ENCODE results near the gene PTPN14. TPM values are rescaled to one million over a fixed set of nuclear protein-coding genes. Genes with fewer than 3 reads are reported as not detected.

The PTPN14 gene
- total and polyA plus RNA-seq, 2 of the 4 experiments (the other 2 are of a cell fraction) = 21.5 to 31.7 TPM

GRCh38 chr1:214542275-214543199, 8.9 kb downstream of the PTPN14 start:
- ATAC-seq (ENCODE audit: low read depth) = no peak
- peaks cover 20% of the 10 kb centered on the region for H3K4me1 ChIP-seq (ENCODE audit: control insufficient read depth, insufficient read depth, low read length)
- H2AK9ac ChIP-seq (replicated peaks; ENCODE audit: low read depth, low read length, poor library complexity) = no peak overlapping the region
- no peak overlapping the region for H3K23ac ChIP-seq (ENCODE audit: low read depth, low read length)
- H3K4me2 ChIP-seq (ENCODE audit: low read depth, low read length) = no peak overlapping the region
- no peaks in the 10 kb centered on the region for H3K27me3 ChIP-seq (ENCODE audit: control insufficient read depth, insufficient read depth, low read length)
- H4K91ac ChIP-seq (ENCODE audit: insufficient read depth, low read depth, low read length) = no peak overlapping the region
- peaks cover 11 to 78% of the 10 kb centered on the region in 2 experiments for H3K79me1 ChIP-seq (ENCODE audit: low read depth in 1 of 2, low read length in 2 of 2)
- H3K56ac ChIP-seq (ENCODE audit: extremely low read depth, insufficient read depth, low read length) = no peak overlapping the region
- H2BK20ac ChIP-seq (ENCODE audit: low read depth, low read length) = no peak overlapping the region
- intact Hi-C loops (cut with micrococcal nuclease) (no loop called here), in situ Hi-C loops (cut with MboI; ENCODE audit: low sequenced_read_pairs) (no loop called here), dilution Hi-C loops (cut with HindIII; ENCODE audit: low sequenced_read_pairs, unreplicated experiment) (no loop called here)
- H3K9ac ChIP-seq (ENCODE audit: low read depth, low read length) = no peak overlapping the region
- peaks cover 90% of the 10 kb centered on the region for H4K20me1 ChIP-seq (ENCODE audit: insufficient read depth, low read length)
- peaks cover 5% of the 10 kb centered on the region for H3K36me3 ChIP-seq (ENCODE audit: control insufficient read depth, insufficient read depth, low read length)
- H3K9me3 ChIP-seq (ENCODE audit: control insufficient read depth, insufficient read depth, low read length) = no peaks in the 10 kb centered on the region
- no peak overlapping the region for H2BK120ac ChIP-seq (ENCODE audit: low read depth, low read length)
- no peak overlapping the region; the same call in 1 of the 2 replicates for H3K14ac ChIP-seq (replicated peaks; ENCODE audit: low read depth, low read length)
- H3K18ac ChIP-seq (ENCODE audit: low read depth, low read length) = no peak overlapping the region
- no peak overlapping the region; the same call in 1 of the 2 replicates for H2AK5ac ChIP-seq (ENCODE audit: low read depth, low read length)
- no peak overlapping the region for H2AFZ ChIP-seq (replicated peaks; ENCODE audit: low read length, poor library complexity)
- H2BK15ac ChIP-seq (ENCODE audit: low read depth, low read length) = no peak overlapping the region
- no peak overlapping the region for H3K4ac ChIP-seq (ENCODE audit: low read depth, low read length)
- no peak for DNase-seq
- no peak overlapping the region for H4K5ac ChIP-seq (ENCODE audit: low read depth, low read length)
- H3K27ac ChIP-seq (ENCODE audit: insufficient read depth, low read length) = peak overlapping the region; percentile 8; the same call in 1 of the 2 replicates
- peak overlapping the region; percentile 24 for H2BK5ac ChIP-seq (ENCODE audit: low read depth, low read length, poor library complexity, severe bottlenecking)
- no TSS peak for BruUV-seq (replicated peaks)
- WGBS, 2 experiments (ENCODE audit: extremely low coverage in 2 of 2, insufficient read length in 1 of 2) = 100% methylated on average over 3 of the region's 11 CpGs; no CpG with 5 or more reads in 1 of the 2 experiments
- ChIA-PET POLR2A (ENCODE audit: unreplicated experiment) (no interaction called here), CTCF (interaction anchor here (0.9 kb wide), 1 partner anchor 104 kb away, joined by 3 read pairs; no protein-coding TSS in a partner anchor)
- no peak overlapping the region for H4K8ac ChIP-seq (ENCODE audit: low read depth in 2 of 2, low read length in 2 of 2)
- no peak overlapping the region for H3K4me3 ChIP-seq (ENCODE audit: insufficient read depth, low read depth, low read length)
- peaks cover 21% of the 10 kb centered on the region for H3K9me1 ChIP-seq (ENCODE audit: insufficient read depth, low read length)
- TF ChIP-seq CHD1 (IDR thresholded peaks at IDR 0.05; ENCODE audit: low read depth, low read length) (no peak), ELK1 (IDR thresholded peaks at IDR 0.05; ENCODE audit: borderline replicate concordance, low read depth, low read length) (no peak), NFE2L2 (IDR thresholded peaks at IDR 0.05; ENCODE audit: low read depth, low read length) (no peak), RFX5 (IDR thresholded peaks at IDR 0.05; ENCODE audit: low read depth, low read length) (no peak), MXI1 (IDR thresholded peaks at IDR 0.05; ENCODE audit: borderline replicate concordance, low read depth, low read length) (no peak), RCOR1 (IDR thresholded peaks at IDR 0.05; ENCODE audit: insufficient replicate concordance, low read length) (no peak), CTCF (conservative IDR thresholded peaks at IDR 0.05; ENCODE audit: low read depth, low read length) (no peak), USF2 (IDR thresholded peaks at IDR 0.05; ENCODE audit: low read depth, low read length) (no peak), BHLHE40 (IDR thresholded peaks at IDR 0.05; ENCODE audit: low read depth, low read length) (no peak), CEBPB (IDR thresholded peaks at IDR 0.05; ENCODE audit: low read depth, low read length) (no peak), FOS (IDR thresholded peaks at IDR 0.05; ENCODE audit: low read depth, low read length) (no peak), MAZ (IDR thresholded peaks at IDR 0.05; ENCODE audit: borderline replicate concordance, low read depth, low read length) (no peak), POLR2A (IDR thresholded peaks at IDR 0.05; ENCODE audit: low read depth, low read length) (no peak), SMC3 (IDR thresholded peaks at IDR 0.05; ENCODE audit: low read depth, low read length) (no peak)

Measured in IMR-90 (cell line).